Ascending aorta (tissue), 2 donors: Measurements from ENCODE around the gene ADK. TPM values are rescaled to one million over a fixed set of nuclear protein-coding genes. Genes with fewer than 3 reads are reported as not detected.

Experiments
- DNase-seq, 2 donors: peaks; one replicate each; pipeline ENCODE4 v3.0.0-alpha.2; 2019; ENCODE audit warnings: low spot score in 2 of 2
- H3K27ac ChIP-seq, 2 donors: fragments of 200-600 bp; sonication (generic); one replicate each; pipeline ENCODE4 v1.5.1; 2016 to 2017; ENCODE audit warnings: mild to moderate bottlenecking in 1 of 2
- H3K27me3 ChIP-seq: fragments of 200-600 bp; sonication (generic); one replicate; pipeline ENCODE4 v1.5.1; 2017
- H3K36me3 ChIP-seq, 2 donors: fragments of 200-600 bp; sonication (generic); one replicate each; pipeline ENCODE4 v1.5.1; 2016
- H3K4me1 ChIP-seq, 2 donors: fragments of 200-600 bp; sonication (generic); one replicate each; pipeline ENCODE4 v1.5.1; 2016 to 2017; ENCODE audit warnings: mild to moderate bottlenecking in 1 of 2
- H3K4me3 ChIP-seq, 2 donors: fragments of 200-600 bp; sonication (generic); one replicate each; pipeline ENCODE4 v1.5.1; 2016 to 2017; ENCODE audit warnings: mild to moderate bottlenecking in 1 of 2
- H3K9me3 ChIP-seq, 2 donors: fragments of 200-600 bp; sonication (generic); one replicate each; pipeline ENCODE4 v1.5.1; 2016
- CTCF ChIP-seq, 3 experiments: fragments of 200-600 bp in 2 of 3; fragments of 450-650 bp in 1 of 3; sonication (generic) in 2 of 3; IDR thresholded peaks; one replicate each; pipeline ENCODE4 v1.5.1; 2016 to 2019; ENCODE audit warnings: antibody characterized with exemption in 3 of 3, mild to moderate bottlenecking in 1 of 3, moderate library complexity in 1 of 3
- intact Hi-C: fragments of 100-400 bp; cut with DNase I; formaldehyde crosslinking; loops from one replicate; pipeline ENCODE4 v1.15.1; 2023
- total RNA-seq: library from RNA; depleted of rRNA; stranded (reverse); fragments of >200 nt; gene quantifications from one replicate; pipeline ENCODE4 v1.1.0, GENCODE V29; 2016

ADK gene
- total RNA-seq, 1 donor from 2014 or later: 2.4 TPM

- Histone ChIP-seq H3K4me1 (no peaks in the 10 kb centered on the region), H3K27ac (no peak overlapping the region), H3K9me3 (no peaks in the 10 kb centered on the region), H3K36me3 (peaks cover 0 to 3% of the 10 kb centered on the region in 2 donors), H3K27me3 (no peaks in the 10 kb centered on the region), H3K4me3 (no peak overlapping the region)
- no peak for TF ChIP-seq CTCF (IDR thresholded peaks at IDR 0.05)
- intact Hi-C loops: no loop called here
- DNase-seq: no peak
Observed at GRCh38 chr10:74684462-74684861, 533.4 kb downstream of the ADK start.

- Histone ChIP-seq H3K27ac (no peak overlapping the region), H3K27me3 (no peaks in the 10 kb centered on the region), H3K9me3 (no peaks in the 10 kb centered on the region), H3K36me3 (peaks cover 0 to 3% of the 10 kb centered on the region in 2 donors), H3K4me1 (no peaks in the 10 kb centered on the region), H3K4me3 (no peak overlapping the region)
- no peak for TF ChIP-seq CTCF (IDR thresholded peaks at IDR 0.05)
- DNase-seq: no peak
- intact Hi-C loops: no loop called here
Observed at GRCh38 chr10:74685564-74685963, 534.5 kb downstream of the ADK start.

- H3K27me3 ChIP-seq: no peaks in the 10 kb centered on the region
- H3K9me3 ChIP-seq: no peaks in the 10 kb centered on the region
- H3K4me3 ChIP-seq: no peak overlapping the region
- TF ChIP-seq CTCF (IDR thresholded peaks at IDR 0.05): no peak
- intact Hi-C loops: no loop called here
- no peak for DNase-seq
- no peak overlapping the region for H3K27ac ChIP-seq
- H3K4me1 ChIP-seq: no peaks in the 10 kb centered on the region
- peaks cover 0 to 3% of the 10 kb centered on the region in 2 donors for H3K36me3 ChIP-seq
Observed at GRCh38 chr10:74690393-74690792, 539.4 kb downstream of the ADK start.

- no peak overlapping the region for H3K27ac ChIP-seq
- no peaks in the 10 kb centered on the region for H3K27me3 ChIP-seq
- H3K4me1 ChIP-seq: no peaks in the 10 kb centered on the region
- no peaks in the 10 kb centered on the region for H3K9me3 ChIP-seq
- no peak overlapping the region for H3K4me3 ChIP-seq
- no peak for DNase-seq
- intact Hi-C loops: no loop called here
- H3K36me3 ChIP-seq: peaks cover 0 to 3% of the 10 kb centered on the region in 2 donors
- no peak for TF ChIP-seq CTCF (IDR thresholded peaks at IDR 0.05)
Observed at GRCh38 chr10:74691164-74691563, 540.1 kb downstream of the ADK start.

- no peak for DNase-seq
- peaks cover 0 to 14% of the 10 kb centered on the region in 2 donors for H3K36me3 ChIP-seq
- H3K4me1 ChIP-seq: no peaks in the 10 kb centered on the region
- TF ChIP-seq CTCF (IDR thresholded peaks at IDR 0.05): no peak
- H3K9me3 ChIP-seq: no peaks in the 10 kb centered on the region
- no peak overlapping the region for H3K4me3 ChIP-seq
- H3K27ac ChIP-seq: no peak overlapping the region
- no peaks in the 10 kb centered on the region for H3K27me3 ChIP-seq
- intact Hi-C loops: loop anchor here (10.0 kb wide), 1 partner anchor 300 kb away; no protein-coding TSS in a partner anchor
Observed at GRCh38 chr10:74704629-74705357, 553.8 kb downstream of the ADK start.
